HCT116 (cell line): ENCODE data around the gene MAPK8IP1. TPM values are rescaled to one million over a fixed set of nuclear protein-coding genes. Genes with fewer than 3 reads are reported as not detected.

ENCODE experiments used
- ATAC-seq: fragments of 200-7000 bp; cut with Tn5 transposase; 2 replicates; pipeline ENCODE4 v1.9.1; 2020; ENCODE audit warnings: mild to moderate bottlenecking, moderate library complexity
- BruUV-seq: library from RNA; stranded (reverse); fragments of 400-500 nt; replicated peaks from 2 replicates; lab custom pipeline; 2021; lab: Mats Ljungman, UMichigan
- CTCF ChIA-PET: fragments of 300-600 bp; sonication (Branson Sonifier 250); formaldehyde crosslinking; loops from one replicate; lab custom pipeline; 2021; ENCODE audit warnings: antibody characterized with exemption; lab: Charles Lee
- POLR2A ChIA-PET: fragments of 300-600, 350-600 bp; sonication (Branson Sonifier 250); formaldehyde crosslinking; loops from one replicate; lab custom pipeline; 2021; ENCODE audit warnings: antibody characterized with exemption; lab: Charles Lee
- RAD21 ChIA-PET, 2 experiments: fragments of 300-600 bp; sonication (Branson Sonifier 250); formaldehyde crosslinking; loops; one replicate each; lab custom pipeline; 2023; ENCODE audit warnings: low total read pairs in 2 of 2; ENCODE audit not compliant: uncharacterized antibody in 2 of 2, unreplicated experiment in 2 of 2, low non-redundant PET in 1 of 2; lab: Charles Lee
- DNase-seq: peaks from one replicate; pipeline ENCODE4 v3.0.0-alpha.2; 2010; ENCODE audit warnings: low read depth, low spot score
- H2AFZ ChIP-seq: fragments of 200-600 bp; shearing (Covaris generic), sonication (generic); 2 replicates; pipeline ENCODE4 v1.6.1; 2017; ENCODE audit warnings: low read depth, mixed run types, mixed read lengths, antibody characterized with exemption, low read length; ENCODE audit not compliant: poor library complexity, severe bottlenecking
- H3K27ac ChIP-seq: 2 replicates; pipeline ENCODE4 v1.5.1; 2012; ENCODE audit warnings: low read depth, low read length
- H3K27me3 ChIP-seq: fragments of 200-600 bp; sonication (generic); 2 replicates; pipeline ENCODE4 v1.6.1; 2016; ENCODE audit warnings: mixed run types, low read length, mixed read lengths; ENCODE audit not compliant: insufficient read depth
- H3K36me3 ChIP-seq, 2 experiments: fragments of 200-500 bp in 1 of 2; fragments of 200-600 bp in 1 of 2; sonication (Bioruptor generic) in 1 of 2; sonication (generic) in 1 of 2; 2 replicates each; pipeline versions ENCODE4 v1.5.1 to v1.6.1; 2014 to 2016; ENCODE audit warnings: low read length in 2 of 2, inconsistent platforms in 1 of 2, mixed read lengths in 1 of 2, mixed run types in 1 of 2; ENCODE audit not compliant: insufficient read depth in 2 of 2, control insufficient read depth in 1 of 2
- H3K4me1 ChIP-seq, 2 experiments: fragments of 200-600 bp in 1 of 2; sonication (generic) in 1 of 2; 2 replicates each; pipeline versions ENCODE4 v1.5.1 to v1.6.1; 2012 to 2017; ENCODE audit warnings: low read length in 2 of 2, inconsistent platforms in 1 of 2, mild to moderate bottlenecking in 1 of 2, mixed read lengths in 1 of 2, mixed run types in 1 of 2, moderate library complexity in 1 of 2; ENCODE audit not compliant: insufficient read depth in 2 of 2, control insufficient read depth in 1 of 2
- H3K4me2 ChIP-seq: fragments of 200-600 bp; sonication (generic); 2 replicates; pipeline ENCODE4 v1.6.1; 2017; ENCODE audit warnings: mixed run types, low read length, mixed read lengths
- H3K4me3 ChIP-seq, 2 experiments: fragments of 200-600 bp in 1 of 2; sonication (generic) in 1 of 2; replicated peaks in 1 of 2; 2 replicates each; pipeline ENCODE4 v1.5.1; 2011 to 2016; ENCODE audit warnings: low read length in 2 of 2, control low read depth in 1 of 2, low read depth in 1 of 2, mild to moderate bottlenecking in 1 of 2, mixed read lengths in 1 of 2, mixed run types in 1 of 2
- H3K79me2 ChIP-seq: fragments of 200-600 bp; sonication (generic); 2 replicates; pipeline ENCODE4 v1.6.1; 2017; ENCODE audit warnings: mild to moderate bottlenecking, mixed run types, low read length, moderate library complexity, mixed read lengths; ENCODE audit not compliant: insufficient read depth
- H3K9ac ChIP-seq: fragments of 200-600 bp; sonication (generic); 2 replicates; pipeline ENCODE4 v1.6.1; 2016; ENCODE audit warnings: low read length, mixed read lengths
- H3K9me2 ChIP-seq: fragments of 200-600 bp; sonication (generic), shearing (Covaris generic); 2 replicates; pipeline ENCODE4 v1.6.1; 2017; ENCODE audit warnings: mixed run types, mild to moderate bottlenecking, moderate library complexity; ENCODE audit not compliant: insufficient read depth
- H3K9me3 ChIP-seq, 2 experiments: fragments of 200-500 bp in 1 of 2; fragments of 200-600 bp in 1 of 2; sonication (Bioruptor generic) in 1 of 2; sonication (generic) in 1 of 2; 2 replicates each; pipeline ENCODE4 v1.6.1; 2014 to 2017; ENCODE audit warnings: low read length in 2 of 2, mixed read lengths in 2 of 2, inconsistent platforms in 1 of 2, low read depth in 1 of 2, mild to moderate bottlenecking in 1 of 2, mixed run types in 1 of 2, moderate library complexity in 1 of 2; ENCODE audit not compliant: control insufficient read depth in 1 of 2, insufficient read depth in 1 of 2
- H4K20me1 ChIP-seq: fragments of 200-600 bp; sonication (generic), shearing (Covaris generic); 2 replicates; pipeline ENCODE4 v1.6.1; 2017; ENCODE audit warnings: mixed run types, mild to moderate bottlenecking, moderate library complexity; ENCODE audit not compliant: insufficient read depth
- ATF3 ChIP-seq: IDR thresholded peaks from 2 replicates; pipeline ENCODE4 v1.6.1; 2012
- EZH2 ChIP-seq: fragments of 200-600 bp; sonication (generic); IDR thresholded peaks from 2 replicates; pipeline ENCODE4 v1.6.1; 2017; ENCODE audit warnings: antibody characterized with exemption, mixed run types
- EZH2phosphoT487 ChIP-seq: fragments of 200-600 bp; IDR thresholded peaks from 2 replicates; pipeline ENCODE4 v1.6.1; 2018; ENCODE audit warnings: antibody characterized with exemption, borderline replicate concordance
- FOSL1 ChIP-seq: IDR thresholded peaks from 2 replicates; pipeline ENCODE4 v1.6.1; 2012; ENCODE audit warnings: low read depth
- JUND ChIP-seq: IDR thresholded peaks from 2 replicates; pipeline ENCODE4 v1.6.1; 2012
- RAD21 ChIP-seq: IDR thresholded peaks from 2 replicates; pipeline ENCODE4 v1.6.1; 2012; ENCODE audit warnings: low read depth, mild to moderate bottlenecking
- SRF ChIP-seq: IDR thresholded peaks from 2 replicates; pipeline ENCODE4 v1.6.1; 2012; ENCODE audit warnings: low read depth
- TCF7L2 ChIP-seq: IDR thresholded peaks from 2 replicates; pipeline ENCODE4 v1.7.0; 2011; ENCODE audit warnings: borderline replicate concordance, inconsistent platforms; ENCODE audit not compliant: insufficient read depth, insufficient read length; ENCODE audit errors: extremely low read depth
- ZBTB33 ChIP-seq: IDR thresholded peaks from 2 replicates; pipeline ENCODE4 v1.6.1; 2011; ENCODE audit warnings: mild to moderate bottlenecking, low read length, moderate library complexity; ENCODE audit not compliant: insufficient replicate concordance; ENCODE audit errors: extremely low read depth
- ZFX ChIP-seq: fragments of 450-650 bp; IDR thresholded peaks from 2 replicates; pipeline ENCODE4 v1.6.1; 2017
- intact Hi-C: fragments of 100-400 bp; cut with micrococcal nuclease; formaldehyde crosslinking; loops from 2 replicates; pipeline ENCODE4 v1.10.0; 2022
- total RNA-seq: library from RNA; stranded (reverse); gene quantifications from one replicate; pipeline ENCODE4 v1.2.1, GENCODE V29; 2021; ENCODE audit not compliant: unreplicated experiment
- TF ChIP-seq, protein P1 (sequence below), 3 experiments: fragments of 200-600 bp in 1 of 3; sonication (generic) in 1 of 3; IDR thresholded peaks in 2 of 3; conservative IDR thresholded peaks in 1 of 3; 2 replicates each; pipeline ENCODE4 v1.5.1; 2012 to 2017; ENCODE audit warnings: low read depth in 2 of 3, low read length in 2 of 3, antibody characterized with exemption in 1 of 3, borderline replicate concordance in 1 of 3, control low read depth in 1 of 3, mild to moderate bottlenecking in 1 of 3, mixed read lengths in 1 of 3, mixed run types in 1 of 3, moderate library complexity in 1 of 3; ENCODE audit not compliant: insufficient read depth in 1 of 3
- TF ChIP-seq, protein P2 (sequence below): IDR thresholded peaks from 2 replicates; pipeline ENCODE4 v1.6.1; 2012; ENCODE audit warnings: low read depth

MAPK8IP1 gene
- total RNA-seq, 1 experiment from 2014 or later = 10.1 TPM

DNA sequence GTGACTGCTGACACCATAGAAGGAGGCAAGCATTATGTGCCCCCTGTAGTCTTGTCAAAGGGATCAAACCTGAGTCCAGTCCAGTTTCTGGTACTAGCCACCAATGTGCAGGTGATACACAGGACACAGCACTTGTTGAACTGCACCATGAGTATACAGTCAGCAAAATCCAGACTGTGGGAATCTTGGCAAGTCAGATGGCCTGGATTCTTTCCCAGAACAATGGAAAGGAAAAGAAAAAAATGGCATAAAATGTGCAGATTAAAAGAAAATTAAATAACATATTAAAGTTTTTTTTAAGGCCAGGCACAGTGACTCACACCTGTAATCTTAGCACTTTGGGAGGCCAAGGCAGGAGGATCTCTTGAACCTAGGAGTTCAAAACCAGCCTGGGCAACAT, 21.4 kb upstream of the MAPK8IP1 start:
- no peak overlapping the region for H3K4me3 ChIP-seq
- DNase-seq = no peak
- TF ChIP-seq ZFX (no peak), RAD21 (no peak), TCF7L2 (no peak), EZH2phosphoT487 (no peak), JUND (no peak), ATF3 (no peak), FOSL1 (no peak), ZBTB33 (no peak), EZH2 (no peak), SRF (no peak)
- TF ChIP-seq, protein P1, sequence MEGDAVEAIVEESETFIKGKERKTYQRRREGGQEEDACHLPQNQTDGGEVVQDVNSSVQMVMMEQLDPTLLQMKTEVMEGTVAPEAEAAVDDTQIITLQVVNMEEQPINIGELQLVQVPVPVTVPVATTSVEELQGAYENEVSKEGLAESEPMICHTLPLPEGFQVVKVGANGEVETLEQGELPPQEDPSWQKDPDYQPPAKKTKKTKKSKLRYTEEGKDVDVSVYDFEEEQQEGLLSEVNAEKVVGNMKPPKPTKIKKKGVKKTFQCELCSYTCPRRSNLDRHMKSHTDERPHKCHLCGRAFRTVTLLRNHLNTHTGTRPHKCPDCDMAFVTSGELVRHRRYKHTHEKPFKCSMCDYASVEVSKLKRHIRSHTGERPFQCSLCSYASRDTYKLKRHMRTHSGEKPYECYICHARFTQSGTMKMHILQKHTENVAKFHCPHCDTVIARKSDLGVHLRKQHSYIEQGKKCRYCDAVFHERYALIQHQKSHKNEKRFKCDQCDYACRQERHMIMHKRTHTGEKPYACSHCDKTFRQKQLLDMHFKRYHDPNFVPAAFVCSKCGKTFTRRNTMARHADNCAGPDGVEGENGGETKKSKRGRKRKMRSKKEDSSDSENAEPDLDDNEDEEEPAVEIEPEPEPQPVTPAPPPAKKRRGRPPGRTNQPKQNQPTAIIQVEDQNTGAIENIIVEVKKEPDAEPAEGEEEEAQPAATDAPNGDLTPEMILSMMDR (IDR thresholded peaks at IDR 0.05 in 2 of 3, conservative IDR thresholded peaks at IDR 0.05 in 1 of 3; ENCODE audit: borderline replicate concordance in 1 of 3, insufficient read depth in 1 of 3, low read depth in 2 of 3, low read length in 2 of 3) = no peak
- TF ChIP-seq, protein P2, sequence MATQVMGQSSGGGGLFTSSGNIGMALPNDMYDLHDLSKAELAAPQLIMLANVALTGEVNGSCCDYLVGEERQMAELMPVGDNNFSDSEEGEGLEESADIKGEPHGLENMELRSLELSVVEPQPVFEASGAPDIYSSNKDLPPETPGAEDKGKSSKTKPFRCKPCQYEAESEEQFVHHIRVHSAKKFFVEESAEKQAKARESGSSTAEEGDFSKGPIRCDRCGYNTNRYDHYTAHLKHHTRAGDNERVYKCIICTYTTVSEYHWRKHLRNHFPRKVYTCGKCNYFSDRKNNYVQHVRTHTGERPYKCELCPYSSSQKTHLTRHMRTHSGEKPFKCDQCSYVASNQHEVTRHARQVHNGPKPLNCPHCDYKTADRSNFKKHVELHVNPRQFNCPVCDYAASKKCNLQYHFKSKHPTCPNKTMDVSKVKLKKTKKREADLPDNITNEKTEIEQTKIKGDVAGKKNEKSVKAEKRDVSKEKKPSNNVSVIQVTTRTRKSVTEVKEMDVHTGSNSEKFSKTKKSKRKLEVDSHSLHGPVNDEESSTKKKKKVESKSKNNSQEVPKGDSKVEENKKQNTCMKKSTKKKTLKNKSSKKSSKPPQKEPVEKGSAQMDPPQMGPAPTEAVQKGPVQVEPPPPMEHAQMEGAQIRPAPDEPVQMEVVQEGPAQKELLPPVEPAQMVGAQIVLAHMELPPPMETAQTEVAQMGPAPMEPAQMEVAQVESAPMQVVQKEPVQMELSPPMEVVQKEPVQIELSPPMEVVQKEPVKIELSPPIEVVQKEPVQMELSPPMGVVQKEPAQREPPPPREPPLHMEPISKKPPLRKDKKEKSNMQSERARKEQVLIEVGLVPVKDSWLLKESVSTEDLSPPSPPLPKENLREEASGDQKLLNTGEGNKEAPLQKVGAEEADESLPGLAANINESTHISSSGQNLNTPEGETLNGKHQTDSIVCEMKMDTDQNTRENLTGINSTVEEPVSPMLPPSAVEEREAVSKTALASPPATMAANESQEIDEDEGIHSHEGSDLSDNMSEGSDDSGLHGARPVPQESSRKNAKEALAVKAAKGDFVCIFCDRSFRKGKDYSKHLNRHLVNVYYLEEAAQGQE = no peak
- CTCF ChIA-PET = no interaction called here
- RAD21 ChIA-PET = no interaction called here
- H3K27me3 ChIP-seq = no peaks in the 10 kb centered on the region
- H2AFZ ChIP-seq = no peak overlapping the region
- no peak overlapping the region for H3K27ac ChIP-seq
- H3K4me2 ChIP-seq = no peak overlapping the region
- H3K4me1 ChIP-seq = no peaks in the 10 kb centered on the region
- no peak for ATAC-seq
- intact Hi-C loops = no loop called here
- no peaks in the 10 kb centered on the region for H3K9me2 ChIP-seq
- H3K9me3 ChIP-seq = no peaks in the 10 kb centered on the region
- H4K20me1 ChIP-seq = no peaks in the 10 kb centered on the region
- POLR2A ChIA-PET = no interaction called here
- peaks cover 21 to 24% of the 10 kb centered on the region in 2 experiments for H3K36me3 ChIP-seq
- BruUV-seq = no TSS peak
- H3K9ac ChIP-seq = no peak overlapping the region
- H3K79me2 ChIP-seq = no peaks in the 10 kb centered on the region
